Measurements from ENCODE around the gene DNHD1. TPM values are rescaled to one million over a fixed set of nuclear protein-coding genes. Genes with fewer than 3 reads are reported as not detected.

DNHD1 gene
- total and polyA plus RNA-seq, 9 of the 15 experiments (the other 6 are each of a cell fraction or from before 2014, with no cell fraction given): 0.82 to 9.7 (median 3.8) TPM

- no peak for TF ChIP-seq CREB3 (tag; conservative IDR thresholded peaks at IDR 0.05; ENCODE audit: low read depth)
- no peak for TF ChIP-seq MYBL2 (IDR thresholded peaks at IDR 0.05; ENCODE audit: low read depth)
- TF ChIP-seq MYBL2 (CRISPR knock-in tag; IDR thresholded peaks at IDR 0.05; ENCODE audit: borderline replicate concordance): no peak
- no peak for TF ChIP-seq EZH2 (IDR thresholded peaks at IDR 0.05; ENCODE audit: borderline replicate concordance, low read depth, low read length)
- peak; percentile 39; the same call in 1 of the 2 replicates for TF ChIP-seq ATF3 (IDR thresholded peaks at IDR 0.05)
- TF ChIP-seq ATF3 (CRISPR knock-in tag; conservative IDR thresholded peaks at IDR 0.05): no peak
- TF ChIP-seq THAP7 (CRISPR knock-in tag; IDR thresholded peaks at IDR 0.05): no peak
- no peak for TF ChIP-seq CEBPB (tag; IDR thresholded peaks at IDR 0.05)
- no peak for TF ChIP-seq KAT2B (IDR thresholded peaks at IDR 0.05; ENCODE audit: low read depth, low read length)
- TF ChIP-seq XRCC5 (IDR thresholded peaks at IDR 0.05; ENCODE audit: low read depth, low read length): no peak
- TF ChIP-seq ZNF3 (CRISPR knock-in tag; IDR thresholded peaks at IDR 0.05): no peak
- 0 out of 4 replicates have a peak, but pooled peaks of 1 of the 2 experiments have one; percentile 3 for TF ChIP-seq RAD21 (CRISPR knock-in tag; conservative IDR thresholded peaks at IDR 0.05 in 1 of 2, IDR thresholded peaks at IDR 0.05 in 1 of 2)
- no peak for TF ChIP-seq BRF1 (IDR thresholded peaks at IDR 0.05; ENCODE audit: borderline replicate concordance, extremely low read depth, insufficient read length)
- no peak for TF ChIP-seq SRSF3 (IDR thresholded peaks at IDR 0.05; ENCODE audit: insufficient read depth, low read length)
- TF ChIP-seq ZBTB2 (IDR thresholded peaks at IDR 0.05): no peak; the same call in 1 of the 2 replicates
- TF ChIP-seq NR1H2 (CRISPR knock-in tag; IDR thresholded peaks at IDR 0.05): no peak
- no peak for TF ChIP-seq HMBOX1 (IDR thresholded peaks at IDR 0.05)
- peak; percentile 84 for TF ChIP-seq EP400 (IDR thresholded peaks at IDR 0.05)
- TF ChIP-seq STAG1 (CRISPR knock-in tag; IDR thresholded peaks at IDR 0.05; ENCODE audit: borderline replicate concordance): no peak
- TF ChIP-seq PHF20 (IDR thresholded peaks at IDR 0.05; ENCODE audit: partially characterized antibody): peak; percentile 98
Measured at GRCh38 chr11:6619004-6619745, 122.1 kb downstream of the DNHD1 start, which contains the start of gene TPP1 (continued).
